ES-I3 (cell line): Measurements from ENCODE around the gene UTF1.

Experiments used
- H3K36me3 ChIP-seq: 2 replicates; pipeline ENCODE4 v1.6.1; 2013; ENCODE audit warnings: mild to moderate bottlenecking, low read length, control low read depth, moderate library complexity; ENCODE audit not compliant: insufficient read depth
- H3K4me1 ChIP-seq: 2 replicates; pipeline ENCODE4 v1.6.1; 2013; ENCODE audit warnings: mild to moderate bottlenecking, control low read depth, low read length; ENCODE audit not compliant: insufficient read depth
- H3K9ac ChIP-seq: 2 replicates; pipeline ENCODE4 v1.6.1; 2013; ENCODE audit warnings: low read depth, mild to moderate bottlenecking, low read length, moderate library complexity
- H3K9me3 ChIP-seq: 2 replicates; pipeline ENCODE4 v1.6.1; 2013; ENCODE audit warnings: mild to moderate bottlenecking, low read length, moderate library complexity; ENCODE audit not compliant: control insufficient read depth, insufficient read depth

Gene UTF1

GRCh38 chr10:133249094-133249780, 19.2 kb downstream of the UTF1 start:
- Histone ChIP-seq H3K36me3 (no peaks in the 10 kb centered on the region), H3K4me1 (peaks cover 3% of the 10 kb centered on the region; the same call in 1 of the 2 replicates), H3K9me3 (no peaks in the 10 kb centered on the region), H3K9ac (no peak overlapping the region)

GRCh38 chr10:133249975-133250754, 20.1 kb downstream of the UTF1 start:
- peaks cover 3% of the 10 kb centered on the region; the same call in 1 of the 2 replicates for H3K4me1 ChIP-seq
- no peaks in the 10 kb centered on the region for H3K9me3 ChIP-seq
- no peak overlapping the region for H3K9ac ChIP-seq
- H3K36me3 ChIP-seq: no peaks in the 10 kb centered on the region

- Histone ChIP-seq H3K36me3 (no peaks in the 10 kb centered on the region), H3K9ac (no peak overlapping the region), H3K9me3 (no peaks in the 10 kb centered on the region), H3K4me1 (no peaks in the 10 kb centered on the region; the same call in 1 of the 2 replicates)
Measured at GRCh38 chr10:133251388-133252222, 21.6 kb downstream of the UTF1 start.

- Histone ChIP-seq H3K9me3 (no peaks in the 10 kb centered on the region), H3K9ac (no peak overlapping the region), H3K4me1 (no peaks in the 10 kb centered on the region; the same call in 1 of the 2 replicates), H3K36me3 (no peaks in the 10 kb centered on the region)
Measured at GRCh38 chr10:133252223-133252552, 22.2 kb downstream of the UTF1 start.

- H3K36me3 ChIP-seq: no peaks in the 10 kb centered on the region
- no peaks in the 10 kb centered on the region for H3K9me3 ChIP-seq
- H3K4me1 ChIP-seq: peaks cover 6% of the 10 kb centered on the region; the same call in 1 of the 2 replicates
- no peak overlapping the region for H3K9ac ChIP-seq
Measured at GRCh38 chr10:133253361-133253955, 23.4 kb downstream of the UTF1 start.

GRCh38 chr10:133254421-133255120, 24.6 kb downstream of the UTF1 start:
- H3K9ac ChIP-seq: no peak overlapping the region
- H3K4me1 ChIP-seq: peaks cover 6% of the 10 kb centered on the region; the same call in 1 of the 2 replicates
- H3K9me3 ChIP-seq: no peaks in the 10 kb centered on the region
- H3K36me3 ChIP-seq: no peaks in the 10 kb centered on the region

GRCh38 chr10:133255323-133255722, 25.3 kb downstream of the UTF1 start:
- H3K9me3 ChIP-seq: no peaks in the 10 kb centered on the region
- no peak overlapping the region for H3K9ac ChIP-seq
- peaks cover 6% of the 10 kb centered on the region; the same call in 1 of the 2 replicates for H3K4me1 ChIP-seq
- H3K36me3 ChIP-seq: no peaks in the 10 kb centered on the region

- no peaks in the 10 kb centered on the region for H3K36me3 ChIP-seq
- peaks cover 14% of the 10 kb centered on the region; the same call in 1 of the 2 replicates for H3K4me1 ChIP-seq
- H3K9ac ChIP-seq: peak overlapping the region; percentile 39; the same call in 1 of the 2 replicates
- no peaks in the 10 kb centered on the region for H3K9me3 ChIP-seq
Measured at GRCh38 chr10:133257489-133258065, 27.6 kb downstream of the UTF1 start.

- Histone ChIP-seq H3K4me1 (peaks cover 14% of the 10 kb centered on the region; the same call in 1 of the 2 replicates), H3K9ac (no peak overlapping the region; the same call in 1 of the 2 replicates), H3K36me3 (no peaks in the 10 kb centered on the region), H3K9me3 (no peaks in the 10 kb centered on the region)
Measured at GRCh38 chr10:133258066-133258817, 28.2 kb downstream of the UTF1 start.

GRCh38 chr10:133258818-133259601, 29.0 kb downstream of the UTF1 start:
- Histone ChIP-seq H3K36me3 (no peaks in the 10 kb centered on the region), H3K9me3 (no peaks in the 10 kb centered on the region), H3K4me1 (peaks cover 14% of the 10 kb centered on the region; the same call in 1 of the 2 replicates), H3K9ac (no peak overlapping the region)

- H3K9ac ChIP-seq: no peak overlapping the region
- no peaks in the 10 kb centered on the region for H3K36me3 ChIP-seq
- H3K9me3 ChIP-seq: no peaks in the 10 kb centered on the region
- peaks cover 14% of the 10 kb centered on the region; the same call in 1 of the 2 replicates for H3K4me1 ChIP-seq
Measured at GRCh38 chr10:133259602-133259989, 29.6 kb downstream of the UTF1 start.
